HUES6 (cell line): ENCODE results near the gene SMCO3.

ENCODE experiments used
- H3K27ac ChIP-seq: 2 replicates; pipeline ENCODE4 v1.7.0; 2013; ENCODE audit warnings: low read depth, mild to moderate bottlenecking, low read length, inconsistent platforms
- H3K27me3 ChIP-seq: 2 replicates; pipeline ENCODE4 v1.6.1; 2013; ENCODE audit warnings: low read length; ENCODE audit not compliant: control insufficient read depth, insufficient read depth
- H3K36me3 ChIP-seq: 2 replicates; pipeline ENCODE4 v1.6.1; 2013; ENCODE audit warnings: low read length; ENCODE audit not compliant: control insufficient read depth, insufficient read depth
- H3K4me1 ChIP-seq: 2 replicates; pipeline ENCODE4 v1.6.1; 2013; ENCODE audit warnings: low read length; ENCODE audit not compliant: control insufficient read depth, insufficient read depth
- H3K4me3 ChIP-seq: 2 replicates; pipeline ENCODE4 v1.5.1; 2013; ENCODE audit warnings: low read depth, low read length
- H3K9ac ChIP-seq: one replicate; pipeline ENCODE4 v1.6.1; 2013; ENCODE audit warnings: mild to moderate bottlenecking, low read length
- H3K9me3 ChIP-seq: 2 replicates; pipeline ENCODE4 v1.6.1; 2013; ENCODE audit warnings: low read depth, low read length; ENCODE audit not compliant: control insufficient read depth, insufficient read depth

SMCO3 gene

DNA sequence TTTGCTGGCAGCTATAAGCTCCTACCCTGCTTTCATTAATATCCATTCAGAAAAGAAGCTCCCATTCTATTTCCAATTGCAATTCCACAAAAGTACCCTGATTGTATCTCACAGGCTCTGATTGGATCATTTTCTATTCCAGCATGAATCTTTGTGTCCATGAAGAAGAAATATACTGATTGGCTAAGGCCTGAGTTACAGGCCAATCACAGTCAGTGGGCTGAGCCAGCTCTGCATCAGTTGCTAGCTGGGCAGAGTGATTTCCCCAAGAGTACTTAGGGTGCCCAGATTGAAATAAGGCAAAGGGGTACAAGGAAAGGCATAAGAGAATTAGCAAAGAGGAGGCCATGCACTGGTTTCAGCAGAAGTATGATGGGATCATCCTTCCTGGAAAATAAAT, 14.9 kb upstream of the SMCO3 start:
- H3K36me3 ChIP-seq: no peaks in the 10 kb centered on the region
- no peaks in the 10 kb centered on the region for H3K27me3 ChIP-seq
- no peak overlapping the region for H3K27ac ChIP-seq
- H3K4me3 ChIP-seq: no peak overlapping the region
- H3K9ac ChIP-seq: no peak overlapping the region
- no peaks in the 10 kb centered on the region for H3K4me1 ChIP-seq
- H3K9me3 ChIP-seq: no peaks in the 10 kb centered on the region

DNA sequence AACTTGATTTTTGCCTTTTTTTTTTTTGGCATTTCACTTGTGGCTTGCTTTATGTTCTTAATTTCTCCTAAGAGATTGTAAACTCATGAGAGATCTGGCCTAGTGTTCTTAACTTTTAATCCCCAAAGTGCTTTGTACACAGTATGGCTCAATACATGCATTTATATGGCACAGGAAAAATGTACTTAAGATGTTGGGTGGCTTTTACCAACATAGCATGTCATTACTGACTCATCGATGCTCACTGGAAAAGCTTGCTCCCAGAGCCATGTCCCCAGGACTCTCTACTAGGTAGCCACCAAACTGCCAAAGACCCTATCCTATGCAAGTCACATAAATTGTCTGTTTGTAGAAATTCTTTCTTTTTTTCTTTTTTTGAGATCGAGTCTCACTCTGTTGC, 13.1 kb upstream of the SMCO3 start:
- no peaks in the 10 kb centered on the region for H3K9me3 ChIP-seq
- H3K4me1 ChIP-seq: no peaks in the 10 kb centered on the region
- H3K27me3 ChIP-seq: no peaks in the 10 kb centered on the region
- no peak overlapping the region for H3K27ac ChIP-seq
- no peak overlapping the region for H3K9ac ChIP-seq
- H3K4me3 ChIP-seq: no peak overlapping the region
- no peaks in the 10 kb centered on the region for H3K36me3 ChIP-seq

DNA sequence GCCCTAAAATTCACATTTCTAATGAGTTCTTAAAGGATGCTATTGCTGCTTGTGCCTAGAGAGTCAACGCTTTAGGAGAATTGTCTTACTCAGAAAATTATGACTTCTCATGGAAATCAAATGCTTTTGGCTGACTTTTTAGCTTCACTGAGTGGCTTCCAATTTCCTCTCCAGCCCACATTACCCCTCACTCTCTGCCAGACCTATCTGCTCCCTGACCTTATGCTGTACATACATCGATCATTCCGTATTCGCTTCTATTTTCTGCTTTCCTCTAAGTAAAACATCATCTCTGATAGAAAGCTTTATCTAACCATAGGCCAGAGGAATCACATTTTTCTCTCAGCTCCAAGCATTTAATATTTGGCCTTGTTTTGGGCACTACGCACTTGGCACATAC, 12.5 kb upstream of the SMCO3 start:
- no peaks in the 10 kb centered on the region for H3K27me3 ChIP-seq
- H3K36me3 ChIP-seq: no peaks in the 10 kb centered on the region
- H3K4me3 ChIP-seq: no peak overlapping the region
- H3K4me1 ChIP-seq: no peaks in the 10 kb centered on the region
- H3K9ac ChIP-seq: no peak overlapping the region
- H3K9me3 ChIP-seq: no peaks in the 10 kb centered on the region
- H3K27ac ChIP-seq: no peak overlapping the region

DNA sequence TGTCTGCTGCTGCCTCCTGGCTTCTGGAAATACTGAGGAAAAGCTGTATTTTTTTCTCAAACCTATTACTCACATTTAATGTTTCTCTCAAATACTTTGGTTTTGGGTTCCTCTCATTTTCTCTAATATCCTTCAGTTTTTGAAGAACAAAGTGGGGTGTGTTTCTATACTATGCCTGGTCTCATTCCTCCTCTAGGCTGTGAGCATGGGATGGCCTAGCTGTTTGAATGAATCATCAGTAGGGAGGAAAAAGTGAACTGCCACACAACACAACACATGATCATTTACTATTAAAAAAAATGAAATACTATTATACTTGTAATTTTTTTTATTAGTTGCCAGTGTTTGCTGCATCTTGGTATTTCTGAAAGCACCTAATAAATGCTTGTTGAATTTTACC, 11.3 kb upstream of the SMCO3 start:
- no peak overlapping the region for H3K9ac ChIP-seq

DNA sequence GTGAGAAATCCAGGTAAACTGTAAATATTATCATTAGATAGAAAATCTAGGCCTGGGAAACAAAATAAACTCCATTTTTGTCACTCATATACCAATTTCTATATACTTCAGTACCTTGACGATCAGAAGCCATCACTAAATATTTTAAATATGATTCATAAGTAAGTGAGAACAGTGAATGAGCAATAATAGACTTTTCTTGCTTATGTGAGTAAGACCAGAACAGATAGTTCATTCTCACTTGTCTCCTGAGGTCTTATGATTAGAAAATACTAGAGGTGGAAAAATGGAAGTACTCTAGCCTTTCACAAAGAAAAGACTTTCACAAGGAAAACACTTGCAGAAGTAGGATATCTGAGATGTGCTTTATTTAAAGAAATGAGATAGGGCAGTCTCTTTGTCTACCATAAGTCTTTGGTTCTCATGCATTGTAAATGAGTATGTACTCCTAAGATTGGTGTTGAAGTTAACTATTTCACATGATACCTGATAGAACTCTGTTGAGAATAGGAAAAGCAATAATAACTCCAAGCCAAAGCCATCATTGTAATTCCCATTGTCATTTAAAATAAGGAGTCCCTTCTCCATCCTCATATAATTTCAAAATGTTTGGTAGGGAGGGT, 10.1 kb upstream of the SMCO3 start:
- Histone ChIP-seq H3K9me3 (no peaks in the 10 kb centered on the region), H3K36me3 (no peaks in the 10 kb centered on the region), H3K27me3 (no peaks in the 10 kb centered on the region), H3K27ac (no peak overlapping the region), H3K9ac (no peak overlapping the region), H3K4me3 (no peak overlapping the region), H3K4me1 (no peaks in the 10 kb centered on the region)

More for the DNA sequence above, 11.3 kb upstream of the SMCO3 start:
- H3K36me3 ChIP-seq: no peaks in the 10 kb centered on the region
- H3K4me3 ChIP-seq: no peak overlapping the region
- no peaks in the 10 kb centered on the region for H3K9me3 ChIP-seq
- H3K27me3 ChIP-seq: no peaks in the 10 kb centered on the region
- H3K4me1 ChIP-seq: no peaks in the 10 kb centered on the region
- no peak overlapping the region for H3K27ac ChIP-seq

DNA sequence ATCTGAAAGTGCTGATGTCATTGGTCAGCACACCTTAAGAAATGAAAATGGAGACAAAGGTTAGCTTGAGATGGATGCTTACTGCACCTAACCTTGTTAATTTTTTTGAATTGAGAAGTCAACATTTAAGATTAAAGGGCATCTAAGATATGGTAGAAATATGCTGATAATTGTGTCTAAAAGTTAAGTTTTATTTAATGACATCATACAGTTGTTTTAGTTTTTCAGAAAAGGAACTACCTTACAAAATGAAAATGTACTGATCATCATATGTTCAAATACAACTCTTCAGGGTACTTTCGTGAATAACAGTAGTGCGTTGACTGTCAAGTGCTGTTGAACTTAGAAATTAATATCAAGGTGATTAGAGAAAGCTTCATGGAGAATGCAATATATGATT, 2.5 kb downstream of the SMCO3 start:
- Histone ChIP-seq H3K9ac (no peak overlapping the region), H3K36me3 (no peaks in the 10 kb centered on the region), H3K9me3 (no peaks in the 10 kb centered on the region), H3K27me3 (no peaks in the 10 kb centered on the region), H3K4me3 (no peak overlapping the region), H3K4me1 (no peaks in the 10 kb centered on the region), H3K27ac (no peak overlapping the region)

DNA sequence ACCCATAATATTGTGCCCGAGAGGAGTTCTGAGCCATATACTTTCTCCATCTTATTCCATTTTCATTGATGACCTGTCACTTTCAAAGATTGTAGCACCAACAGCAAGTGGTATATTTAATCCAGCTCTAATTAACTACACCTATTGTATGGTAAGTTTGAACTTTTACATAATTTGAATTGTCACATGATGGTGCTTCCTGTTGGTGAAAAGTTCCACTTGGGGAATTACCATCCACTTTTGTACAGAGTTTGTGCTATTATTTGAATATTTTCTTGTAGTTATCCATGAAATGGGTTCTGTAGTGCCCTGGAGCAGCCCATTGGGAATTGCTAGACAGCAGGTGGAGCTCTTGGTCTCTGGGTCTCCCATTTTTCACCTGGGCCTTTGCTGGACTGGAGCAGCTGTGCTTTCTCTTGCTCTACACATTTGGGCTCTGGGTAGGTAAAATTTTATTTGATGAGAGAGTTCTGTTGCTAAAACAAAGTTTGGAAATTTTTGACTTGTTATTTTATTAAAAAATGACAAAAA, 3.0 kb downstream of the SMCO3 start:
- H3K4me3 ChIP-seq: no peak overlapping the region
- H3K36me3 ChIP-seq: no peaks in the 10 kb centered on the region
- no peaks in the 10 kb centered on the region for H3K4me1 ChIP-seq
- no peaks in the 10 kb centered on the region for H3K27me3 ChIP-seq
- no peak overlapping the region for H3K27ac ChIP-seq
- no peaks in the 10 kb centered on the region for H3K9me3 ChIP-seq
- no peak overlapping the region for H3K9ac ChIP-seq

DNA sequence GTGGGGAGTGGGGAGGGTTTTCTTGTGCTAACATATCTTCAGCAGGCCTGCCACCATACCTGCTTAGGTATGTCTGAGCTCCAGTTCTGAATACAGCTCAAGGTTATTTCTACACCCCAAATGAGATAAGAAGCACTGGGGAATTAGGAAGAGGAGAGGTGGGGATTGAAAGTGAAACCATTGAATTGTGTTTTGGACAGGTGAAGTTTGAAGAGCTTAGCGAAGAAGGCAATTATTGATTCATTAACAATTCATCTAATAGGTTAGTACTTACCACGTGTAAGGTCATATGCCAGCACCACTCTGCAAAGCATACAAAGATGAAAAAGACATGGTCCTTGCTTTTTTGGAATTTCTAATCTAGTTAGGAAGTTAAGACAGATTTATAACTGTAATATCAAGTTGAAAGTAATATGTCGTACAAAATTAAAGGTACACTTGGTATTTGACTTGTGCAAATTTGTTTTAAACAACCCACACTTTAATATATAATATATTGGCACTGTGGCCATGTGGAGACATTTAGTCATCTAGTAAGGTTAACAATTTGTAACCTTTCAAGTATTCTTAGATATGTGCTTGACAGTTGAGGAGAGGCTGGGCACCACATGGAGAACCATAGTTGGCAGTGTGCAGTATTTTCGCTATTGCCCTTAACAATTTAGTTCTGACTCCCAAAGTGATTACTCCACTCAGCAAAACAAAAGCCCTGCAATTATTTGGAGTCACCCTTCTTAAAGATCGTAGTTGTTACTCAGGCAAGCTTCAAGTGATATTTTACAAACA, 3.6 kb downstream of the SMCO3 start:
- H3K9me3 ChIP-seq: no peaks in the 10 kb centered on the region
- no peaks in the 10 kb centered on the region for H3K36me3 ChIP-seq
- no peaks in the 10 kb centered on the region for H3K4me1 ChIP-seq
- no peak overlapping the region for H3K9ac ChIP-seq
- H3K4me3 ChIP-seq: no peak overlapping the region
- H3K27me3 ChIP-seq: no peaks in the 10 kb centered on the region
- no peak overlapping the region for H3K27ac ChIP-seq

DNA sequence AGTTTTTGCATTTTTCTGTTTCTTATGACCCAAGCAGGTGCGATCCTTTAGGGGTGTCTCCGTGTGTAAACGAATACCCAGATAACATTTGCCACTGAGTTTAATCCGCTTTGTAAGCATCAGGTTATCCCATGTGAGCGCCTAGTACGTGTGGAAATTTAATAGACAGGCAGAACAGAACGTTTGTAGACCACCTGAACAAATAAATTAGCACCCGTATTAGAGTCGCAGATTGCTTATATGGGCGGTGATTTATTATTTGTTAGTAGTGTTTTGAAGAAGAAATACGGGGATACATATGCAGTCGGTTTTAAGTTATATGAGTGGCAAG, 10.2 kb downstream of the SMCO3 start:
- Histone ChIP-seq H3K4me3 (peak overlapping the region; percentile 86), H3K4me1 (no peaks in the 10 kb centered on the region), H3K27me3 (no peaks in the 10 kb centered on the region), H3K9ac (peak overlapping the region; percentile 67), H3K9me3 (no peaks in the 10 kb centered on the region), H3K27ac (no peak overlapping the region), H3K36me3 (peaks cover 15% of the 10 kb centered on the region)

DNA sequence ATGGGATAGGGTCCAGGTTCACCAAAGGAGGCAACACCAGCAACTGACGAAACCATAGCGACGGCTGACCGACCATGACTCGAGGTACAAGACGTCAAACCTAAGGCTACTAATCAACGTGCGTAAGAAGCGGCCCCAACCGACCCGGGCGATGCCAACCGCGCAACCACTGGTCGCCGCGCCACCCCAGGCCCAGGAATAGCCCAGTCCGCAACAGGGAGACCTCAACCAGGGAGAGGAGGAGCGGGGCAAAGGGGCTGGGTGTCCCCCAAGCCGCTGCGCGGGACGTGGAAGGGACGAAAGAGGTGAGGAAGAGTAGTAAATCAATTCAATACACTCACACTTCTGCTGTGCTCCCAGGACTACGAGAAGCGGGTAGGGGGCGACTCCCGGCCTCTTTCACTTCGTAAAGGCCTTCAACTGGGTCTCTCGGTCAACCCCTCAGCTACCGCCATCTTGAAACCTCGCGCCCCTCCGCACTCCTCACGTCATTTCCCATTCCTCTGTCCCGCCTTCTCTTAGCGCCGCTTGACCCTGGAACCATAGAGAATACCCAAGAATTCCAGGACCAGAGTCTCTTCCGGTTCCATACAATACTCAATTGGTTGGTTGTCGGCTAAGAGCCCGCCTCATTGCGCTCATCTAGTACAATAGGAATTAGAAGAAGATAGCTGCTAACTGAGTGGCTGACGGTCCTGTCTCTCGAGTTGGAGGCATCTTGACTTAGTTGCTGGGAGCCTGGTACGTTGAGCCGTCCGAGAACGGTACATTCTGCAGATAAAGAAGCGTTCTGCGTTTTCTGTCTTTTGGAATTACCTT, 10.8 kb downstream of the SMCO3 start, which contains the start of the genes C12orf60 and WBP11:
Gene C12orf60, plus strand, starts transcription at position 660 of the 819 bp plus-strand sequence. CDS start 19,266 bp downstream, outside the sequence.
Gene WBP11, minus strand, starts transcription at position 468 of the 819 bp plus-strand sequence. CDS start 2,095 bp downstream, outside the sequence.
- Histone ChIP-seq H3K27me3 (no peaks in the 10 kb centered on the region), H3K4me3 (peak within 1 kb of the TSS; percentile 86), H3K27ac (peak within 1 kb of the TSS; percentile 75), H3K9me3 (no peaks in the 10 kb centered on the region), H3K36me3 (peaks cover 20% of the 10 kb centered on the region), H3K9ac (peak within 1 kb of the TSS; percentile 97), H3K4me1 (no peaks in the 10 kb centered on the region)

DNA sequence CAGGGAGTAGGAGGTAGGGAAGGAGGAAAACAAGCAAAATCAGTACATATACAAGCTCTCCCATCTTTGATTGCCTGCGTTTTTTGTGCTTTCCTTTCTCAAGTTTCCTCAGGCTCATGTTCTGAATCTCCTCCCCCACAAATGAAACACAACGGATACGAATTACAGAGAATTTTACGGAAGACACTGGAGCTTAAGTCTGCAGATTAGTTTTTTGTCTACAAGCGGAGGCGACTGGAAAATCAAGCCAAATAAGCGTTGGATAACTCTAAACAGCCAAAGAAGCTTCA, 11.3 kb downstream of the SMCO3 start:
- H3K4me3 ChIP-seq: peak overlapping the region; percentile 86
- H3K27ac ChIP-seq: peak overlapping the region; percentile 75
- H3K9me3 ChIP-seq: no peaks in the 10 kb centered on the region
- no peaks in the 10 kb centered on the region for H3K27me3 ChIP-seq
- H3K4me1 ChIP-seq: no peaks in the 10 kb centered on the region
- peaks cover 26% of the 10 kb centered on the region for H3K36me3 ChIP-seq
- H3K9ac ChIP-seq: peak overlapping the region; percentile 97
